ENCODE data around the gene ZNF407.

GRCh38 chr18:74906184-74906583 is 308.5 kb downstream of the ZNF407 start:
- TF ChIP-seq, protein P1, sequence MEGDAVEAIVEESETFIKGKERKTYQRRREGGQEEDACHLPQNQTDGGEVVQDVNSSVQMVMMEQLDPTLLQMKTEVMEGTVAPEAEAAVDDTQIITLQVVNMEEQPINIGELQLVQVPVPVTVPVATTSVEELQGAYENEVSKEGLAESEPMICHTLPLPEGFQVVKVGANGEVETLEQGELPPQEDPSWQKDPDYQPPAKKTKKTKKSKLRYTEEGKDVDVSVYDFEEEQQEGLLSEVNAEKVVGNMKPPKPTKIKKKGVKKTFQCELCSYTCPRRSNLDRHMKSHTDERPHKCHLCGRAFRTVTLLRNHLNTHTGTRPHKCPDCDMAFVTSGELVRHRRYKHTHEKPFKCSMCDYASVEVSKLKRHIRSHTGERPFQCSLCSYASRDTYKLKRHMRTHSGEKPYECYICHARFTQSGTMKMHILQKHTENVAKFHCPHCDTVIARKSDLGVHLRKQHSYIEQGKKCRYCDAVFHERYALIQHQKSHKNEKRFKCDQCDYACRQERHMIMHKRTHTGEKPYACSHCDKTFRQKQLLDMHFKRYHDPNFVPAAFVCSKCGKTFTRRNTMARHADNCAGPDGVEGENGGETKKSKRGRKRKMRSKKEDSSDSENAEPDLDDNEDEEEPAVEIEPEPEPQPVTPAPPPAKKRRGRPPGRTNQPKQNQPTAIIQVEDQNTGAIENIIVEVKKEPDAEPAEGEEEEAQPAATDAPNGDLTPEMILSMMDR (IDR thresholded peaks at IDR 0.05), result no peak
- TF ChIP-seq EZH2 (IDR thresholded peaks at IDR 0.05) (no peak), EZH2phosphoT487 (IDR thresholded peaks at IDR 0.05) (no peak)

Data from neural progenitor cell (in vitro differentiated cells).